Neural cell (in vitro differentiated cells): ENCODE data around the gene UBE2H. TPM values are rescaled to one million over a fixed set of nuclear protein-coding genes. Genes with fewer than 3 reads are reported as not detected.

Experiments
- H2AFZ ChIP-seq: fragments of 200-600, 300-800 bp; sonication (generic), shearing (Covaris generic); 2 replicates; pipeline ENCODE4 v1.6.0; 2014; ENCODE audit warnings: low read depth, mild to moderate bottlenecking, antibody characterized with exemption, low read length, moderate library complexity
- H3F3A ChIP-seq: fragments of 200-600 bp; shearing (Covaris generic); 2 replicates; pipeline ENCODE4 v1.6.1; 2016; ENCODE audit warnings: mild to moderate bottlenecking, moderate library complexity, mixed read lengths, antibody characterized with exemption, low read length; ENCODE audit not compliant: insufficient read depth, poor library complexity, severe bottlenecking
- H3K27ac ChIP-seq: fragments of 200-600, 300-800 bp; sonication (generic), shearing (Covaris generic); 2 replicates; pipeline ENCODE4 v1.5.1; 2014; ENCODE audit warnings: mild to moderate bottlenecking, low read length, moderate library complexity
- H3K27me3 ChIP-seq: fragments of 300-800, 200-600 bp; sonication (generic), shearing (Covaris generic); 2 replicates; pipeline ENCODE4 v1.6.0; 2014; ENCODE audit warnings: mild to moderate bottlenecking, low read depth, low read length, moderate library complexity; ENCODE audit not compliant: insufficient read depth
- H3K36me3 ChIP-seq: fragments of 300-800, 200-600 bp; sonication (generic), shearing (Covaris generic); 2 replicates; pipeline ENCODE4 v1.5.1; 2014; ENCODE audit warnings: mild to moderate bottlenecking, antibody characterized with exemption, low read length, moderate library complexity; ENCODE audit not compliant: insufficient read depth
- H3K4me2 ChIP-seq: fragments of 300-800, 200-600 bp; sonication (generic), shearing (Covaris generic); 2 replicates; pipeline ENCODE4 v1.6.0; 2014; ENCODE audit warnings: mild to moderate bottlenecking, low read length
- H3K4me3 ChIP-seq: fragments of 300-800, 200-600 bp; sonication (generic), shearing (Covaris generic); 2 replicates; pipeline ENCODE4 v1.5.1; 2014; ENCODE audit warnings: mild to moderate bottlenecking, low read length, moderate library complexity
- H3K79me2 ChIP-seq: fragments of 200-600 bp; shearing (Covaris generic); replicated peaks from 2 replicates; pipeline ENCODE4 v1.6.0; 2014; ENCODE audit warnings: mild to moderate bottlenecking, low read length, moderate library complexity; ENCODE audit not compliant: insufficient read depth
- H3K9ac ChIP-seq: fragments of 300-800, 200-600 bp; sonication (generic), shearing (Covaris generic); 2 replicates; pipeline ENCODE4 v1.6.1; 2016; ENCODE audit warnings: mild to moderate bottlenecking, low read length, mixed read lengths
- H3K9me2 ChIP-seq: fragments of 200-600 bp; shearing (Covaris generic); 2 replicates; pipeline ENCODE4 v1.6.1; 2016; ENCODE audit warnings: mild to moderate bottlenecking, low read length, mixed read lengths; ENCODE audit not compliant: insufficient read depth
- H3K9me3 ChIP-seq: fragments of 200-600, 300-800 bp; sonication (generic), shearing (Covaris generic); 2 replicates; pipeline ENCODE4 v1.6.1; 2016; ENCODE audit warnings: mild to moderate bottlenecking, mixed run types, low read length, moderate library complexity, mixed read lengths
- H4K20me1 ChIP-seq: fragments of 200-600 bp; shearing (Covaris generic); 2 replicates; pipeline ENCODE4 v1.6.1; 2016; ENCODE audit warnings: mild to moderate bottlenecking, mixed run types; ENCODE audit not compliant: insufficient read depth
- EP300 ChIP-seq: fragments of 450-650 bp; conservative IDR thresholded peaks from 2 replicates; pipeline ENCODE4 v1.6.1; 2014; ENCODE audit warnings: antibody characterized with exemption, mild to moderate bottlenecking, moderate library complexity; ENCODE audit not compliant: poor library complexity, severe bottlenecking
- EZH2 ChIP-seq: fragments of 200-600, 300-800 bp; shearing (Covaris generic), sonication (generic); IDR thresholded peaks from 2 replicates; pipeline ENCODE4 v1.6.1; 2014; ENCODE audit warnings: antibody characterized with exemption, low read length, borderline replicate concordance, mild to moderate bottlenecking; ENCODE audit not compliant: insufficient read depth, poor library complexity, severe bottlenecking
- MXI1 ChIP-seq: fragments of 450-650 bp; conservative IDR thresholded peaks from 2 replicates; pipeline ENCODE4 v1.6.1; 2014; ENCODE audit warnings: antibody characterized with exemption, mild to moderate bottlenecking; ENCODE audit not compliant: poor library complexity, severe bottlenecking
- POLR2AphosphoS5 ChIP-seq: IDR thresholded peaks from 2 replicates; pipeline ENCODE4 v1.6.1; 2012
- RAD21 ChIP-seq: fragments of 450-650 bp; conservative IDR thresholded peaks from 2 replicates; pipeline ENCODE4 v1.6.1; 2014; ENCODE audit warnings: antibody characterized with exemption, mild to moderate bottlenecking, moderate library complexity
- SMC3 ChIP-seq: fragments of 450-650 bp; conservative IDR thresholded peaks from 2 replicates; pipeline ENCODE4 v1.6.1; 2014; ENCODE audit warnings: antibody characterized with exemption, mild to moderate bottlenecking, moderate library complexity; ENCODE audit not compliant: poor library complexity
- TAF1 ChIP-seq: IDR thresholded peaks from 2 replicates; pipeline ENCODE4 v1.6.1; 2012; ENCODE audit warnings: low read depth
- polyA plus RNA-seq: library from polyadenylated mRNA; depleted of rRNA; stranded (reverse); fragments of >200 nt; gene quantifications from 2 replicates; pipeline ENCODE4 v1.2.3, GENCODE V29; 2014
- TF ChIP-seq, protein P1 (sequence below): IDR thresholded peaks from 2 replicates; pipeline ENCODE4 v1.6.1; 2012; ENCODE audit warnings: borderline replicate concordance
- TF ChIP-seq, protein P2 (sequence below): fragments of 450-650 bp; IDR thresholded peaks from 2 replicates; pipeline ENCODE4 v1.5.1; 2014; ENCODE audit warnings: antibody characterized with exemption, mild to moderate bottlenecking, moderate library complexity; ENCODE audit not compliant: poor library complexity, severe bottlenecking

Gene UBE2H
- polyA plus RNA-seq, 1 donor from 2014 or later = 96.1 TPM

DNA sequence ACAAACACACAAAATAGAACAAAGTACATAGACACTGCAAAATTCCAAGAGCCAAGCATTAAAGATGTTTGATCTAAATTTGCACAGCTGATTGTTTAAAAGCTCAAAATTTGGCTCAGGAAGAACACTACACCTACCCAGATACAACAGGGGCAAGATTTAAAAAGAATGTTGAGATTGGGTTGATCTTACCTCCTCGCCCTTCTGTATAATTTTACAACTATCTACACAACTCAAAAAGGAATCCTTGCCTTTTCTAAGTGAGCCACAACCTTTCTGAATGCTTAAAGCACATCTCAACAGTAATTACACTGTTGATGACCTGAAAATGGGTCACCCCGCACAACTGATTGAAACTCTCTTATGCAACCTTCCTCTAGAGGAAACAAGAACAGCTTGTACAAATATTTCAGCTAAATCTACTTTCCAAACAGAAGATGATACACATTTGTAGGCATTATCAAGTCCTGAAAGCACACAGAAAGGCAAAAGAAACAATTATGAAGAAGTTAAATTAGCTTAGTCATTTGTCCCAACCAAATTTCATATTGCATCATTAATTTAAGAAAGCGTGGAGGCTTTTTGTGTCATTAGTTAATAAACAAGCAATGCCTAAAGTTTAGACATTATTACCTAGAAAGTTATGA is 75.5 kb downstream of the UBE2H start:
- Histone ChIP-seq H2AFZ (no peak overlapping the region), H3K4me3 (no peak overlapping the region), H3K79me2 (peaks cover 13% of the 10 kb centered on the region), H3K27ac (no peak overlapping the region), H3K9me3 (no peaks in the 10 kb centered on the region), H3K9ac (no peak overlapping the region), H4K20me1 (no peaks in the 10 kb centered on the region), H3K27me3 (no peaks in the 10 kb centered on the region), H3K36me3 (peaks cover 10% of the 10 kb centered on the region), H3K9me2 (no peaks in the 10 kb centered on the region), H3F3A (no peaks in the 10 kb centered on the region), H3K4me2 (no peak overlapping the region)
- no peak for TF ChIP-seq POLR2AphosphoS5
- no peak for TF ChIP-seq EZH2
- no peak for TF ChIP-seq SMC3
- no peak for TF ChIP-seq RAD21
- no peak for TF ChIP-seq TAF1
- TF ChIP-seq EP300 = no peak
- TF ChIP-seq, protein P1, sequence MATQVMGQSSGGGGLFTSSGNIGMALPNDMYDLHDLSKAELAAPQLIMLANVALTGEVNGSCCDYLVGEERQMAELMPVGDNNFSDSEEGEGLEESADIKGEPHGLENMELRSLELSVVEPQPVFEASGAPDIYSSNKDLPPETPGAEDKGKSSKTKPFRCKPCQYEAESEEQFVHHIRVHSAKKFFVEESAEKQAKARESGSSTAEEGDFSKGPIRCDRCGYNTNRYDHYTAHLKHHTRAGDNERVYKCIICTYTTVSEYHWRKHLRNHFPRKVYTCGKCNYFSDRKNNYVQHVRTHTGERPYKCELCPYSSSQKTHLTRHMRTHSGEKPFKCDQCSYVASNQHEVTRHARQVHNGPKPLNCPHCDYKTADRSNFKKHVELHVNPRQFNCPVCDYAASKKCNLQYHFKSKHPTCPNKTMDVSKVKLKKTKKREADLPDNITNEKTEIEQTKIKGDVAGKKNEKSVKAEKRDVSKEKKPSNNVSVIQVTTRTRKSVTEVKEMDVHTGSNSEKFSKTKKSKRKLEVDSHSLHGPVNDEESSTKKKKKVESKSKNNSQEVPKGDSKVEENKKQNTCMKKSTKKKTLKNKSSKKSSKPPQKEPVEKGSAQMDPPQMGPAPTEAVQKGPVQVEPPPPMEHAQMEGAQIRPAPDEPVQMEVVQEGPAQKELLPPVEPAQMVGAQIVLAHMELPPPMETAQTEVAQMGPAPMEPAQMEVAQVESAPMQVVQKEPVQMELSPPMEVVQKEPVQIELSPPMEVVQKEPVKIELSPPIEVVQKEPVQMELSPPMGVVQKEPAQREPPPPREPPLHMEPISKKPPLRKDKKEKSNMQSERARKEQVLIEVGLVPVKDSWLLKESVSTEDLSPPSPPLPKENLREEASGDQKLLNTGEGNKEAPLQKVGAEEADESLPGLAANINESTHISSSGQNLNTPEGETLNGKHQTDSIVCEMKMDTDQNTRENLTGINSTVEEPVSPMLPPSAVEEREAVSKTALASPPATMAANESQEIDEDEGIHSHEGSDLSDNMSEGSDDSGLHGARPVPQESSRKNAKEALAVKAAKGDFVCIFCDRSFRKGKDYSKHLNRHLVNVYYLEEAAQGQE = no peak
- TF ChIP-seq, protein P2, sequence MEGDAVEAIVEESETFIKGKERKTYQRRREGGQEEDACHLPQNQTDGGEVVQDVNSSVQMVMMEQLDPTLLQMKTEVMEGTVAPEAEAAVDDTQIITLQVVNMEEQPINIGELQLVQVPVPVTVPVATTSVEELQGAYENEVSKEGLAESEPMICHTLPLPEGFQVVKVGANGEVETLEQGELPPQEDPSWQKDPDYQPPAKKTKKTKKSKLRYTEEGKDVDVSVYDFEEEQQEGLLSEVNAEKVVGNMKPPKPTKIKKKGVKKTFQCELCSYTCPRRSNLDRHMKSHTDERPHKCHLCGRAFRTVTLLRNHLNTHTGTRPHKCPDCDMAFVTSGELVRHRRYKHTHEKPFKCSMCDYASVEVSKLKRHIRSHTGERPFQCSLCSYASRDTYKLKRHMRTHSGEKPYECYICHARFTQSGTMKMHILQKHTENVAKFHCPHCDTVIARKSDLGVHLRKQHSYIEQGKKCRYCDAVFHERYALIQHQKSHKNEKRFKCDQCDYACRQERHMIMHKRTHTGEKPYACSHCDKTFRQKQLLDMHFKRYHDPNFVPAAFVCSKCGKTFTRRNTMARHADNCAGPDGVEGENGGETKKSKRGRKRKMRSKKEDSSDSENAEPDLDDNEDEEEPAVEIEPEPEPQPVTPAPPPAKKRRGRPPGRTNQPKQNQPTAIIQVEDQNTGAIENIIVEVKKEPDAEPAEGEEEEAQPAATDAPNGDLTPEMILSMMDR = no peak
- TF ChIP-seq MXI1 = no peak

DNA sequence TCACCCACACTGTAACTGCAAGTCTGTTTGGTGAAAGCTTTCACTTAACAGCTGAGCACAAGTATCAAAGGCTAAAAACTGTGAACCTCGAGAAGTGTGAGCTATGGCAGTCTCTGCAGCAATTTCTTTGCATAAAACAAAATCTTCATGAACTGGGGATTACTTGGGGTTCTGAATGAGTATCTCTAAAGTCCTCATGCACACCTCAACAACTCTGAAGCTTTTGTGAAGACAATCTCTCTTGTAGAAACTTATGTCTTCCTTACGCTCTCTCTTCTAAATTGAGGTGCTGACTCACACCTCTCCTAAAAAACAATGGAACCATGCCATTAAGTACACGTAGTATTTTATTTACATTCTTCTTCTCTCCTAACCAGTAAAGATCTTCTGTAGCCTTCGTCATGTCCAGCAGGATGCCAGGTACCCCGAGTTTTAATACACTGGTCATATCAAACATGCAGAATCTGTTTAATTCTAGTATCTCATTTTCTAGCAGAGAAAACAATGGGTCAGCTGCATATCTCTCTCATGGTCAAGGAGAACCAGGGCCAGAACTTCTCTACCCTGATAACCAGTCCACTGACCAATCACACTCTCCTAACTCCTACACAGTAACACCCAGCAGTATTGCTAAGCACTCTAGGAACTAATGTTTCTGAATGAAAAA is 76.9 kb downstream of the UBE2H start:
- H3K27me3 ChIP-seq = no peaks in the 10 kb centered on the region
- H3F3A ChIP-seq = no peaks in the 10 kb centered on the region
- TF ChIP-seq MXI1 (no peak), RAD21 (no peak), EZH2 (no peak), SMC3 (no peak), TAF1 (no peak), POLR2AphosphoS5 (no peak), EP300 (no peak)
- TF ChIP-seq, protein P1 = no peak
- TF ChIP-seq, protein P2 = no peak
- no peak overlapping the region for H3K4me3 ChIP-seq
- H3K4me2 ChIP-seq = no peak overlapping the region
- H3K9me3 ChIP-seq = no peaks in the 10 kb centered on the region
- H3K27ac ChIP-seq = no peak overlapping the region
- no peak overlapping the region for H3K9ac ChIP-seq
- H4K20me1 ChIP-seq = no peaks in the 10 kb centered on the region
- H2AFZ ChIP-seq = no peak overlapping the region
- no peaks in the 10 kb centered on the region for H3K9me2 ChIP-seq
- H3K79me2 ChIP-seq = peaks cover 8% of the 10 kb centered on the region
- peaks cover 10% of the 10 kb centered on the region for H3K36me3 ChIP-seq
